ENCODE data around the gene GLRX5. TPM values are rescaled to one million over a fixed set of nuclear protein-coding genes. Genes with fewer than 3 reads are reported as not detected.

The GLRX5 gene
- total RNA-seq, 2 donors from 2014 or later = 23.1 to 26.3 TPM

DNA sequence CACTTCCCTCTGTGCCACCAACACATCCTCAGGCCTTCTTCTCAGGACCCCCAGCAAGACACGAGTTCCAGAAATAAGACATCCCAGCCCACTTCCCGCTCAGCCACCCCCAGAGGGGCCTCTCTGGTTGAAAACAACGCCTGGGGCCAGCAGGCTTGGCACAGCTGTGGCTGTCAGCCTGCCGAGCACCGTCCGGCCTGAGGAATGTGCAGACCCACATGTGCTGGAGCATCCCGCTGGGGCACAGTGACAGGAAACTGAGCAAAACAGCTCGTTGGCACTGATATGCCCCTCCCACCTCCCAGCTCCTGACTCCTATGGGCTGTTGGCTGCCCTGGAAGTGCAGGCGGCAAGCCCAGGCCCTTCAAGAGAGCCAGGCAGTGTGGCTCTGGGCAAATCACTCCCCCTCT lies 19.8 kb upstream of the GLRX5 start:
- Mint-ChIP-seq H3K27me3 (ENCODE audit: low read depth) (no peaks in the 10 kb centered on the region), H3K4me3 (peak overlapping the region; percentile 90 to 93), H3K9me3 (no peaks in the 10 kb centered on the region), H3K36me3 (ENCODE audit: insufficient read depth in 2 of 2) (peaks cover 0 to 2% of the 10 kb centered on the region in 2 donors), H3K4me1 (ENCODE audit: low read depth) (peaks cover 62% of the 10 kb centered on the region), H3K27ac (peak overlapping the region; percentile 59)
- ATAC-seq (replicated peaks in 1 of 2) (no peak), DNase-seq (no peak)

DNA sequence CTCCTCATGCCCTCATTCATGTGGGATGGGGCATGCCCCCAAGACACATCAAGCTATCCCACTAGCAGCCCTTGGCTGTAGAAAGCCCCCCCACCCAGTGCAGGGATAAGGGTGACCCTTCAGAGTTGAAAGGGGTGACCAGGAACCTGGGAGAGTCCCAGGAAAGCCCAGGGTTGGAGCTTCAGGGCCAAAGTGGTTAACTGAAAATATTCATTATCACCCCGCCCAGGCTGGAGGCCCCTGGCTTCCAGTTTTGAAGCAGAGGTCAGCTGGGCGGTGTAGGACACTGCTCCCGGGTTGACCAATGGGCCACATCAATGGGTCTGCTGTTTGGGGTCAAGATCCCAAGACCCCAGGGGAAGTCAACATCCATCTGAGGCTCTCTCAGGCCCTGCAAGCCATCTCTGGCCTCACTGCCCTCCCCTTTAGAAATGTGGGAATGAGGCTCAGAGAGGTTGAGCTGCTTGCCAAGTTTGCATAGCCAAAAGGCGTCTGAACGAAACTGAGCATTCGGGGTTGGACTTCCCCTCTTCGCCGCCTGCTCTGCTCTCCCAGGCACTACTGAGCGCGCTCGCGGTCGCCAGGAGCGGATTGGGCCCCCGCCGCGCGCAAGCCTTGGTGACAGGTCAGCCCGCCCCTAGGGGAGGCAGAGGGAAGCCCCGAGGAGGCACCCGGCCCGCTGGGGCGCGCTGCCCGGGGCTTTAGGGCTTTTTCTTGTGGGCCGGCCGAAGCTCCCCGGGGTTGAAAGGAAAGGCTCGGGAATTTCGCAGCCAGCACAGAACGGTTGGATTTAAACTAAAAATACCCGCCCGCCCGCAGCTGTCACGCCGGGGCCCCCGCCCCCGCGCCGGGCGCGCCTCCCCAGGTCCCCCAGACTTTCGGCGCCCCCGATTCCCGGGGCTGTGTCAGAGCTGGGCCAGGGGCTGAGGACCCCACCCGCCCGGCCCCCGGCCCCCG lies 19.0 kb upstream of the GLRX5 start:
- Mint-ChIP-seq H3K4me3 (peak overlapping the region; percentile 90 to 93), H3K4me1 (ENCODE audit: low read depth) (peaks cover 64% of the 10 kb centered on the region), H3K27ac (peak overlapping the region; percentile 65), H3K27me3 (ENCODE audit: low read depth) (no peaks in the 10 kb centered on the region), H3K36me3 (ENCODE audit: insufficient read depth in 2 of 2) (peaks cover 0 to 2% of the 10 kb centered on the region in 2 donors), H3K9me3 (no peaks in the 10 kb centered on the region)
- peak; percentile 91 to 92 for DNase-seq
- ATAC-seq (replicated peaks in 1 of 2) = peak; percentile 85 to 89

DNA sequence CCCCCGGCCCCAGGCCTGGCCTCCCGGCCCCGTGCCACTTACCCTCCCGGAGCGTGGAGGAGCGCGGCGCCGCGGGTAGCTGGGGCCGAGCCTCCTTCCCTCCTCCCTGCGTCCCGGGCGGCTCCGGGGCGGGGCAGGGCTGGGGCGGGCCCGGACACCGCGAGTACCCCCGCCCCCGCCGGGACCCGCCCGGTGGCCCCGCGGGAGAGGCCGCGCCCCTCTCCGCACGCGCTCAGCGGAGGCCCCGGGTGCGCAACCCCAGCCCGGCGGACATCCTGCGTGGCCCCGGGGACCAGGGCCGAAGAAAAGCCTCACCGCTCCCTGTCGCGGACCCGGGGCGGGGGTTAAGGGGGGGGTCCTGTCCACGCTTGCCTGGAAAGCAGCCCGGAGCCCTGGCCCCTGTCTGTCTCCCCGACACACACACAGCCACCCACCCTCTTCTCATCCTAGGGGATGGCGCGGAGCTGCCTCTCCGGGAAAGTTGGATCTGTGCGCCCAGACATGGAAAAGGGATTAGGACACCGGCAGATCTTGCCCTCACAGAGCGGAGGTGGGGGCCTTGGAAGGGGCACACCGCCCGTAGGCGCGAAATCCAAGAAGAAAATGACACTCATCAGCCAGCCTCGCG lies 18.2 kb upstream of the GLRX5 start, which contains the start of gene SYNE3:
SYNE3 (minus strand) TSS at position 97 of the 628 bp plus-strand sequence. CDS start 40,829 bp downstream, outside the sequence.
- H3K27me3 Mint-ChIP-seq (ENCODE audit: low read depth) = no peaks in the 10 kb centered on the region
- H3K4me1 Mint-ChIP-seq (ENCODE audit: low read depth) = peaks cover 64% of the 10 kb centered on the region
- peaks cover 0 to 2% of the 10 kb centered on the region in 2 donors for H3K36me3 Mint-ChIP-seq (ENCODE audit: insufficient read depth in 2 of 2)
- no peaks in the 10 kb centered on the region for H3K9me3 Mint-ChIP-seq
- H3K27ac Mint-ChIP-seq = peak within 1 kb of the TSS; percentile 65
- peak; percentile 73 to 80 for DNase-seq
- ATAC-seq (replicated peaks in 1 of 2) = peak; percentile 75 to 76
- H3K4me3 Mint-ChIP-seq = peak within 1 kb of the TSS; percentile 90 to 93

DNA sequence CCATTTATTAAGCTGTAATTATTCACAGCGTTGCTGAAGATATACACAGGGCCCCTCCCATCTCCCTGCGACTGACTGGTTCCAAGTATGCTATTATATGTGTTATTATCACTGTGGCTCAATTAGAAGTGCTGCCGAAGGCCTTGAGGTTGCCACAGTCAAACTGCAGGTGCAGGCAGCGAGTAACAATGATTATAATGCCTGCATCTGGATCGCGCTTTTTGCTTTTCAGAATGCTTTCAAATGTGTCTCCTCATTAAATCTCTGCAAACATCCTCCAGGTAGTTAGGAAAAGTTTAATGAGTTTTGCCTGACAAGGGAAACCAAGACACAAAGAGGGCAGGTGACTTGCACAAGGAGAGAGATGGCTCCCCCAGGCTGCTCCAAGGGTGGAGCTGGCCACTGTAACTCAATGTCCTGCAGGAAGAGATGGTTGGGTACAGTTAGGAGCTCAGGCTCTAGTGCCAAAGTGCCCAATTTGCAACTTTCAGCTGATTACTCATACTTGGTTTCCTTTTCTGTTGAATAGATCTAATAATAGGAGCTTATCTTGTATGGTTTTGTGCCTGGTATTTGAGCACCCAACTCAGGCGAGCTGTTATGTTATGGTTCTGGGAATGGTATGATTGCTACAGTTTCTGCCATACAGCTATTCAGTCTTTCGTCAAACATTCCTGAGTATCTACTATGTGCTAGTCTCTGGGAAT lies 16.7 kb upstream of the GLRX5 start:
- H3K4me1 Mint-ChIP-seq (ENCODE audit: low read depth) = peaks cover 70% of the 10 kb centered on the region
- no peaks in the 10 kb centered on the region for H3K27me3 Mint-ChIP-seq (ENCODE audit: low read depth)
- DNase-seq (no peak), ATAC-seq (replicated peaks in 1 of 2) (no peak)
- H3K4me3 Mint-ChIP-seq = peak overlapping the region; percentile 74 to 78
- H3K36me3 Mint-ChIP-seq (ENCODE audit: insufficient read depth in 2 of 2) = no peaks in the 10 kb centered on the region
- H3K27ac Mint-ChIP-seq = peak overlapping the region; percentile 63
- no peaks in the 10 kb centered on the region for H3K9me3 Mint-ChIP-seq

DNA sequence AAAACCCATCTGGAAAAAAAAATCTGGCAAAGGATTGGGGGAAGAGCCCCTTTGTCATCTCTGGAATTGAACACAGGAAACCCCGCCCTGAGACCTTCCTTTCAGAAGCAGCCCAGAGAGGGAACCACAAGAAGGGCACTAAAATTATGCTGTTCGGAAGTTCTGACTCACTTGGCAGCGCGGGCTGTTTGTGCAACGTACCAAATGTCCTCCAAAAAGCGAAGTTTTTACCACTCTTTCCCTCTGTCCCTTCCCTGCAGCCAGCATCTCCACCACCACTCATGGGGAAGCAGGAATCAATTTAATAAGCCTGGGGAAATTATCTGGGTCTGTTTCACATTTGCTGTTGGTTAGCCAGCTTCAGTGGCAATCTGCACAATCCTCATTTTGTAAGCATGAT lies 15.2 kb upstream of the GLRX5 start:
- Mint-ChIP-seq H3K27ac (peak overlapping the region; percentile 79), H3K36me3 (ENCODE audit: insufficient read depth in 2 of 2) (no peaks in the 10 kb centered on the region), H3K4me1 (ENCODE audit: low read depth) (peaks cover 81% of the 10 kb centered on the region), H3K9me3 (no peaks in the 10 kb centered on the region), H3K4me3 (peak overlapping the region; percentile 74 to 78), H3K27me3 (ENCODE audit: low read depth) (no peaks in the 10 kb centered on the region)
- ATAC-seq (replicated peaks in 1 of 2) = peak; percentile 21 to 25
- peak; percentile 79 to 82 for DNase-seq

DNA sequence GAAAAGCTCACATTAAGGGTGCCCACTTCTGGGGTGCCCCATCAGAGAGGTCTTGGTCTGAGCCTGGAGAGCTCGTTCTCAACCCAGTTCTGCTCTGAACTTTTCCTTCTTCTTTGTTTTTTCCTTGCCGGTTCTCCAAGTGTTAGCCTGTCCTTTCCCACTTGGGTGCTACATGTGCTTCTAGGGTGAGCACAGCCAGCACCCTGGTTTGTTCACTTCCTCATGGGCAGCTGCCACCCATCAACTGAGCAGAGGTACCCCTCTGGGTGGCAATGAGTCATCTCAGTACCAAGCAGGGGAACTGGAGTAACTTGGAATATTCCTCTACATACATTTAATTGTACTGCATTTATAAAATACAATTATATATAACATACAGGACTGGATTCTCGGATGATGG lies 14.5 kb upstream of the GLRX5 start:
- no peaks in the 10 kb centered on the region for H3K27me3 Mint-ChIP-seq (ENCODE audit: low read depth)
- H3K27ac Mint-ChIP-seq = peak overlapping the region; percentile 79
- ATAC-seq (replicated peaks in 1 of 2) = no peak
- no peak for DNase-seq
- no peaks in the 10 kb centered on the region for H3K36me3 Mint-ChIP-seq (ENCODE audit: insufficient read depth in 2 of 2)
- peaks cover 81% of the 10 kb centered on the region for H3K4me1 Mint-ChIP-seq (ENCODE audit: low read depth)
- H3K4me3 Mint-ChIP-seq = peak overlapping the region; percentile 74 to 78
- no peaks in the 10 kb centered on the region for H3K9me3 Mint-ChIP-seq

DNA sequence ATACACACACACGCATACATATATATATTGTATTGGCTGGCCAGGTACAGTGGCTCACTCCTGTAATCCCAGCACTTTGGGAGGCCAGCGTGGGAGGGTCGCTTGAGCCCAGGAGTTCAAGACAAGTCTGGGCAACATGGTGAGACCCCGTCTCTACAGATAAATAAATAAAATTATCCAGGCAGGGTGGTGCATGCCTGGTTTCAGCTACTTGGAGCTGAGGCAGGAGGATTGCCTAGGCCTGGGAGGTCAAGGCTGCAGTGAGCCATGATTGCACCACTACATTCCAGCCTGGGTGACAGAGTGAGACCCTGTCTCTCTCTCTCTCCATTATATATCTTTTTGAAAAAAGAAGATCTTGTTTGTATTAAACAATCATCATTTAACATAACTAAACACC lies 13.8 kb upstream of the GLRX5 start:
- DNase-seq (no peak), ATAC-seq (replicated peaks in 1 of 2) (no peak)
- no peaks in the 10 kb centered on the region for H3K27me3 Mint-ChIP-seq (ENCODE audit: low read depth)
- H3K27ac Mint-ChIP-seq = no peak overlapping the region
- no peaks in the 10 kb centered on the region for H3K9me3 Mint-ChIP-seq
- H3K4me1 Mint-ChIP-seq (ENCODE audit: low read depth) = peaks cover 88% of the 10 kb centered on the region
- H3K36me3 Mint-ChIP-seq (ENCODE audit: insufficient read depth in 2 of 2) = no peaks in the 10 kb centered on the region
- no peak overlapping the region for H3K4me3 Mint-ChIP-seq

DNA sequence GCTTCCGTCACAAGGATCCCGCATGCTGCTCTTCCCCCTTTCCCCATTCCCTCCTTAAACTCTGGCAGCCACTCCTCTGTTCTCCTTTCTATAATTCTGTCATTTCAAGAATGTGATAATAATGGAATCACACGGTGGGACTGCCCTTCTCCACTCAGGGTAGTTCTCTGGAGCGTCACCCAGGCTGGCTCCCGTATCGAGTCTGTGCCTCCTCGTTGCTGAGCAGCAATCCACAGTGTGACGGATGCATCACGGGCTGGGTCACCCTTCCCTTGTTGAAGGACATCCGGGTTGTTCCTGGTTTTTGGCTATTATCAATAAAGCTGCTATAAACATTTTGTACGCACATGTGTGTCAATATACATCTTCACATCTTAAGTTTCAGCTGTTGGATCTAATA lies 12.7 kb upstream of the GLRX5 start:
- ATAC-seq (replicated peaks in 1 of 2) (no peak), DNase-seq (no peak)
- peak overlapping the region; percentile 87 to 93 for H3K4me3 Mint-ChIP-seq
- peak overlapping the region; percentile 99 for H3K27ac Mint-ChIP-seq
- peaks cover 95% of the 10 kb centered on the region for H3K4me1 Mint-ChIP-seq (ENCODE audit: low read depth)
- no peaks in the 10 kb centered on the region for H3K27me3 Mint-ChIP-seq (ENCODE audit: low read depth)
- H3K36me3 Mint-ChIP-seq (ENCODE audit: insufficient read depth in 2 of 2) = no peaks in the 10 kb centered on the region
- no peaks in the 10 kb centered on the region for H3K9me3 Mint-ChIP-seq

DNA sequence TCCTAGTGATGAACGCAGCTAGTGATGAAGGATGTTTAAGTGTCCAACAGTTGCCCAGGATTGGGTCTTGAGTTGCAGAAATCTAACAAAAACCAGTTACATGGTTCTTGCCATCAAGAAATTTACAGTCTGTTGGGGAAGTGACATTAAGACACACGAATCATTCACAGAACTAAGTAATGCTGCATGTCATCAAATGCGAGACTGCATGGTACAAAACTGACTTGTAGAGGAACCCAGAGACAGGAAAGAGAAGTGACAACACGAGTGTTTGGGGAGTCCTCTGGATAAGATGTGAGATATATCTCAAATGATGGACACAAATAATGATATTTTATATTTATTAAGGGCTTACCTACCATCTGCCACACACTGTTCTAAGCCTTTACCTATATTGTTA lies 12.3 kb upstream of the GLRX5 start:
- H3K27me3 Mint-ChIP-seq (ENCODE audit: low read depth) = no peaks in the 10 kb centered on the region
- DNase-seq = no peak
- ATAC-seq (replicated peaks in 1 of 2) = no peak
- peak overlapping the region; percentile 99 for H3K27ac Mint-ChIP-seq
- H3K4me1 Mint-ChIP-seq (ENCODE audit: low read depth) = peaks cover 95% of the 10 kb centered on the region
- peak overlapping the region; percentile 87 to 93 for H3K4me3 Mint-ChIP-seq
- H3K36me3 Mint-ChIP-seq (ENCODE audit: insufficient read depth in 2 of 2) = no peaks in the 10 kb centered on the region
- no peaks in the 10 kb centered on the region for H3K9me3 Mint-ChIP-seq

DNA sequence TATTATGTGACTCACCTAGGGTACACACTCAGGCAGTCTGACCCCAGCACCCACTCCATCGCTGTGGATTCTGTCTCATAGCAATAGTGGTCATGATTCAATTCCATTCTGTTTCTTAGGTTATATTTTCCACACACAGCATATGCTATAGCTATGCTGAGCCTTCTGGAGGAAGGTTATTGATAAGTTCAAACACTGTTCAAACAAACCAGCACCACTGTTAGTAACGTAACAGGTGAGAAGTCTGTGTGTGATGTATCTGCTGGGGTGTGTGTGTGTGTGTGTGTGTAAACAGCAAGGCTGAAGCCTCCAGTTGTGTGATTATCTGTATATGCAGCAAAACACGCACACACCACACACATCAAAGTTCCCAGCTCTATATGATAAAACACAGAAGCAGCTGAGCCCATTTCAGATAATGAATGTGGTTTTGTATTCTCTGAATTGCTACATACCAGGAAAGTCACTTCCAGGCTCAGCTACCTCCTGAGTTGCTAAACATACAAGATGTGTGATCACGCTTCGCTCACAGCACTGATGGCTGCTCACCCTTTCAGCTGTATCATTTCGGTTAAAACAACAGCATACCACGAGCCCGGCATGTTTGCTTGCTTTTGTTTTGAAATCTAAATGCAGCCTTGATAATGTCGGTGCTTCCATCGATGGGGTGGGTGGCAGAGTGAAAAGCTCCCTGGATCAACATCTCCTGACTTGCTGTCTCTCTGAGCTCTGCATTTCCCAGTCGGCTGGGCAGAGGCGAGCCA lies 11.6 kb upstream of the GLRX5 start:
- H3K4me3 Mint-ChIP-seq = peak overlapping the region; percentile 87 to 93
- H3K9me3 Mint-ChIP-seq = no peaks in the 10 kb centered on the region
- DNase-seq = peak; percentile 71 to 79
- no peaks in the 10 kb centered on the region for H3K36me3 Mint-ChIP-seq (ENCODE audit: insufficient read depth in 2 of 2)
- peaks cover 90% of the 10 kb centered on the region for H3K4me1 Mint-ChIP-seq (ENCODE audit: low read depth)
- H3K27ac Mint-ChIP-seq = peak overlapping the region; percentile 99
- H3K27me3 Mint-ChIP-seq (ENCODE audit: low read depth) = no peaks in the 10 kb centered on the region
- ATAC-seq (replicated peaks in 1 of 2) = peak; percentile 75 to 82

DNA sequence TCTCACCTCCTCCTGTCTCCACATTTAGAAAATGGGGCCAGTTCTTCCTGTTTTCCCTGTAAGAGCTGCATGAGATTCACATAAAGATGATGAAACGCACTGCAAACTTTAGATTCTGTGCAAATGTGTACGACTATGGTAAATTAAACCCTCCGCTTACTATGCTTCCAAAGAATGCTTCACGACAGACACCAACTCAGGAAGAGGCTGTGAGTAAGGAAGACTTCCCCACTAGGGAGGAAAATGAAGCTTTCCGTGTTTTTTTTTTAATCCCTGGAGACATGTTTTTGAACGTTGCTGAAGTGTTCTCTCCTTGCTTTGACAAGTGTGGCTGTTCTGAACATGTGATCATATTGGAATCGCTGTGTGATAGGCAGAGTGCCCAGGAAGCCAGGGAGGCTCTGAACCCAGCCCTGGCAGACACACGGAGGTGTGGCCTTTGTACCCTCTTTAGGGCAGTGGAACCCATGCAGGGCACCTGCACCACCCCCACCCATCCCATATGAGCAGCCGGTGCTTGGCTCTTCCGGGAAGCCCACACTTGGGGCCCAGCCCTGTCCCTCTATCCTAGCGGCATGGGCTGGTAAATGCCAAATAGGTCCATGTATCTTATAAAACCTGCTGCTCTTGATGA lies 10.9 kb upstream of the GLRX5 start:
- peak overlapping the region; percentile 99 for H3K27ac Mint-ChIP-seq

More for the DNA sequence above, 10.9 kb upstream of the GLRX5 start:
- Mint-ChIP-seq H3K4me3 (peak overlapping the region; percentile 87 to 93), H3K9me3 (no peaks in the 10 kb centered on the region), H3K4me1 (ENCODE audit: low read depth) (peaks cover 83% of the 10 kb centered on the region), H3K36me3 (ENCODE audit: insufficient read depth in 2 of 2) (no peaks in the 10 kb centered on the region), H3K27me3 (ENCODE audit: low read depth) (no peaks in the 10 kb centered on the region)
- DNase-seq = peak in 1 of 2 donors; percentile 61
- ATAC-seq (replicated peaks in 1 of 2) = peak in 1 of 2 donors; percentile 14
